Osteoblast (primary cell): ENCODE measurements around the gene BCL2. TPM values are rescaled to one million over a fixed set of nuclear protein-coding genes. Genes with fewer than 3 reads are reported as not detected.

Experiments used
- DNase-seq: peaks from one replicate; pipeline ENCODE4 v3.0.0; 2011; ENCODE audit warnings: low spot score, mixed read lengths; ENCODE audit not compliant: insufficient read length; ENCODE audit errors: missing footprints
- H2AFZ ChIP-seq: 2 replicates; pipeline ENCODE4 v1.6.0; 2011; ENCODE audit warnings: mild to moderate bottlenecking, low read length
- H3K27ac ChIP-seq: 2 replicates; pipeline ENCODE4 v1.5.1; 2011; ENCODE audit warnings: mild to moderate bottlenecking, low read depth, low read length, moderate library complexity
- H3K27me3 ChIP-seq: 2 replicates; pipeline ENCODE4 v1.6.0; 2012; ENCODE audit warnings: mild to moderate bottlenecking, control low read depth, inconsistent platforms, low read length, moderate library complexity; ENCODE audit not compliant: insufficient read depth
- H3K36me3 ChIP-seq: 2 replicates; pipeline ENCODE4 v1.5.1; 2011; ENCODE audit warnings: mild to moderate bottlenecking, low read length, control low read depth, moderate library complexity; ENCODE audit not compliant: insufficient read depth
- H3K4me1 ChIP-seq: 2 replicates; pipeline ENCODE4 v1.5.1; 2011; ENCODE audit warnings: mild to moderate bottlenecking, low read length, control low read depth, moderate library complexity; ENCODE audit not compliant: insufficient read depth
- H3K4me2 ChIP-seq: 2 replicates; pipeline ENCODE4 v1.6.0; 2011; ENCODE audit warnings: mild to moderate bottlenecking, low read length; ENCODE audit not compliant: insufficient read depth
- H3K4me3 ChIP-seq: fragments of 200-600 bp; sonication (generic); 3 replicates; pipeline ENCODE4 v1.5.1; 2012; ENCODE audit warnings: mild to moderate bottlenecking, low read length, inconsistent platforms; ENCODE audit not compliant: insufficient read depth
- H3K79me2 ChIP-seq: 2 replicates; pipeline ENCODE4 v1.6.0; 2012; ENCODE audit warnings: mild to moderate bottlenecking, low read length, control low read depth, inconsistent platforms; ENCODE audit not compliant: insufficient read depth
- H3K9me3 ChIP-seq: 2 replicates; pipeline ENCODE4 v1.5.1; 2011; ENCODE audit warnings: low read depth, low read length, control low read depth
- H4K20me1 ChIP-seq: 2 replicates; pipeline ENCODE4 v1.6.0; 2012; ENCODE audit warnings: mild to moderate bottlenecking, low read length, control low read depth; ENCODE audit not compliant: insufficient read depth
- CTCF ChIP-seq: IDR thresholded peaks from 2 replicates; pipeline ENCODE4 v1.5.1; 2011; ENCODE audit warnings: mild to moderate bottlenecking, low read depth, low read length, moderate library complexity; ENCODE audit errors: extremely low read depth
- total RNA-seq: library from RNA; depleted of rRNA; stranded (reverse); fragments of >200 nt; gene quantifications from 2 replicates; pipeline ENCODE4 v1.2.3, GENCODE V29; 2012

The BCL2 gene
- total RNA-seq, 1 donor, result 11.9 TPM

- Histone ChIP-seq H3K4me3 (no peak overlapping the region), H4K20me1 (no peaks in the 10 kb centered on the region), H2AFZ (no peak overlapping the region), H3K27ac (no peak overlapping the region), H3K9me3 (no peaks in the 10 kb centered on the region), H3K27me3 (peaks cover 13% of the 10 kb centered on the region), H3K4me2 (no peak overlapping the region), H3K36me3 (no peaks in the 10 kb centered on the region), H3K79me2 (no peaks in the 10 kb centered on the region), H3K4me1 (no peaks in the 10 kb centered on the region)
- DNase-seq, result no peak
- no peak for TF ChIP-seq CTCF
Observed at GRCh38 chr18:63312737-63313395, 6.7 kb downstream of the BCL2 start.

- Histone ChIP-seq H3K27ac (no peak overlapping the region), H3K79me2 (no peaks in the 10 kb centered on the region), H3K4me2 (no peak overlapping the region), H4K20me1 (no peaks in the 10 kb centered on the region), H3K4me1 (no peaks in the 10 kb centered on the region), H3K4me3 (no peak overlapping the region), H3K27me3 (peaks cover 6% of the 10 kb centered on the region), H2AFZ (no peak overlapping the region), H3K36me3 (no peaks in the 10 kb centered on the region), H3K9me3 (no peaks in the 10 kb centered on the region)
- no peak for DNase-seq
- no peak for TF ChIP-seq CTCF
Observed at GRCh38 chr18:63312019-63312409, 7.6 kb downstream of the BCL2 start.

GRCh38 chr18:63311118-63312018 lies 8.2 kb downstream of the BCL2 start:
- H3K4me3 ChIP-seq, result no peak overlapping the region
- DNase-seq, result no peak
- no peak overlapping the region for H2AFZ ChIP-seq
- no peak overlapping the region for H3K27ac ChIP-seq
- peaks cover 5% of the 10 kb centered on the region for H3K27me3 ChIP-seq
- H3K4me1 ChIP-seq, result no peaks in the 10 kb centered on the region
- no peaks in the 10 kb centered on the region for H3K9me3 ChIP-seq
- H3K79me2 ChIP-seq, result no peaks in the 10 kb centered on the region
- no peak overlapping the region for H3K4me2 ChIP-seq
- TF ChIP-seq CTCF, result no peak
- H3K36me3 ChIP-seq, result no peaks in the 10 kb centered on the region
- no peaks in the 10 kb centered on the region for H4K20me1 ChIP-seq

- DNase-seq, result no peak
- H3K36me3 ChIP-seq, result no peaks in the 10 kb centered on the region
- H3K4me2 ChIP-seq, result no peak overlapping the region
- H3K27me3 ChIP-seq, result no peaks in the 10 kb centered on the region
- no peak overlapping the region for H3K4me3 ChIP-seq
- no peaks in the 10 kb centered on the region for H3K9me3 ChIP-seq
- no peaks in the 10 kb centered on the region for H3K79me2 ChIP-seq
- no peaks in the 10 kb centered on the region for H4K20me1 ChIP-seq
- no peaks in the 10 kb centered on the region for H3K4me1 ChIP-seq
- H2AFZ ChIP-seq, result no peak overlapping the region
- no peak overlapping the region for H3K27ac ChIP-seq
- TF ChIP-seq CTCF, result no peak
Observed at GRCh38 chr18:63309422-63309821, 10.1 kb downstream of the BCL2 start.
